ENCODE results near the gene ANKLE1. TPM values are rescaled to one million over a fixed set of nuclear protein-coding genes. Genes with fewer than 3 reads are reported as not detected.
A peak's percentile ranks its signal among the peaks of the same experiment; 100 is the strongest.

ANKLE1 gene
- total RNA-seq, 4 donors from 2014 or later = 0.44 to 2.1 (median 0.90) TPM

GRCh38 chr19:17240826-17241399, 40.8 kb upstream of the ANKLE1 start:
- DNase-seq (ENCODE audit: low spot score in 2 of 2) = no peak
- H3K4me1 ChIP-seq = peaks cover 0 to 46% (median 30%) of the 10 kb centered on the region in 4 donors
- 91 to 96% methylated on average over 6 of the region's 6 CpGs for WGBS, 2 donors
- no peaks in the 10 kb centered on the region for H3K9me3 ChIP-seq
- no peaks in the 10 kb centered on the region for H3K27me3 ChIP-seq
- H3K4me3 ChIP-seq = no peak overlapping the region
- H3K27ac ChIP-seq = peak overlapping the region in 1 of 4 donors; percentile 42
- TF ChIP-seq EP300 (IDR thresholded peaks at IDR 0.05) (no peak), POLR2A (IDR thresholded peaks at IDR 0.05) (no peak), CTCF (IDR thresholded peaks at IDR 0.05) (no peak)
- H3K36me3 ChIP-seq = peaks cover 0 to 34% (median 0%) of the 10 kb centered on the region in 3 donors

- WGBS, 2 donors = 41 to 48% methylated on average over 6 to 7 of the region's 8 CpGs
- no peak for TF ChIP-seq CTCF (IDR thresholded peaks at IDR 0.05)
- no peak for TF ChIP-seq EP300 (IDR thresholded peaks at IDR 0.05)
- TF ChIP-seq POLR2A (IDR thresholded peaks at IDR 0.05) = no peak
- no peak overlapping the region for H3K4me3 ChIP-seq
- H3K9me3 ChIP-seq = no peaks in the 10 kb centered on the region
- DNase-seq (ENCODE audit: low spot score in 2 of 2) = no peak
- H3K27ac ChIP-seq = peak overlapping the region in 3 of 4 donors; percentile 83 to 87 (median 84)
- no peaks in the 10 kb centered on the region for H3K27me3 ChIP-seq
- peaks cover 0 to 47% (median 33%) of the 10 kb centered on the region in 4 donors for H3K4me1 ChIP-seq
- peaks cover 0 to 31% (median 0%) of the 10 kb centered on the region in 3 donors for H3K36me3 ChIP-seq
Measured at GRCh38 chr19:17242431-17243208, 39.1 kb upstream of the ANKLE1 start.

- H3K27ac ChIP-seq = peak overlapping the region; percentile 43 to 87 (median 84)
- H3K4me3 ChIP-seq = peak overlapping the region; percentile 66 to 86 (median 72)
- no peaks in the 10 kb centered on the region for H3K27me3 ChIP-seq
- peaks cover 0 to 54% (median 37%) of the 10 kb centered on the region in 4 donors for H3K4me1 ChIP-seq
- H3K9me3 ChIP-seq = no peaks in the 10 kb centered on the region
- H3K36me3 ChIP-seq = peaks cover 0 to 24% (median 0%) of the 10 kb centered on the region in 3 donors
- DNase-seq (ENCODE audit: low spot score in 2 of 2) = no peak
- TF ChIP-seq EP300 (IDR thresholded peaks at IDR 0.05) (no peak), CTCF (IDR thresholded peaks at IDR 0.05) (no peak), POLR2A (IDR thresholded peaks at IDR 0.05) (no peak)
- 37 to 44% methylated on average over 7 to 8 of the region's 8 CpGs for WGBS, 2 donors
Measured at GRCh38 chr19:17243211-17243829, 38.4 kb upstream of the ANKLE1 start.

- no peaks in the 10 kb centered on the region for H3K27me3 ChIP-seq
- no peaks in the 10 kb centered on the region for H3K9me3 ChIP-seq
- WGBS, 2 donors = 12 to 13% methylated on average over 22 to 45 of the region's 52 CpGs
- H3K4me3 ChIP-seq = peak overlapping the region; percentile 66 to 86 (median 72)
- H3K36me3 ChIP-seq = peaks cover 0 to 17% (median 0%) of the 10 kb centered on the region in 3 donors
- peaks cover 0 to 61% (median 37%) of the 10 kb centered on the region in 4 donors for H3K4me1 ChIP-seq
- peak; percentile 58 to 59 for DNase-seq (ENCODE audit: low spot score in 2 of 2)
- no peak for TF ChIP-seq EP300 (IDR thresholded peaks at IDR 0.05)
- TF ChIP-seq CTCF (IDR thresholded peaks at IDR 0.05) = no peak
- no peak for TF ChIP-seq POLR2A (IDR thresholded peaks at IDR 0.05)
- H3K27ac ChIP-seq = peak overlapping the region; percentile 43 to 87 (median 84)
Measured at GRCh38 chr19:17243830-17244617, 37.7 kb upstream of the ANKLE1 start.

All from tibial nerve (tissue), 4 donors.